Sigmoid colon (tissue), 4 donors: ENCODE measurements around the gene PRODH2.

Experiments
- EP300 ChIP-seq, 4 donors: sonication (generic); formaldehyde crosslinking; IDR thresholded peaks; one replicate each; pipeline ENCODE4 v1.6.1; 2017; ENCODE audit warnings: antibody characterized with exemption in 4 of 4
- POLR2A ChIP-seq, 2 donors: fragments of 450-650 bp; IDR thresholded peaks; one replicate each; pipeline ENCODE4 v1.6.1; 2016; ENCODE audit warnings: antibody characterized with exemption in 2 of 2, mild to moderate bottlenecking in 2 of 2, moderate library complexity in 2 of 2
- POLR2AphosphoS5 ChIP-seq, 4 donors: sonication (generic); formaldehyde crosslinking; IDR thresholded peaks; one replicate each; pipeline ENCODE4 v1.6.1; 2017; ENCODE audit warnings: antibody characterized with exemption in 4 of 4
- TF ChIP-seq, protein P1 (sequence below), 4 experiments: fragments of 450-650 bp in 3 of 4; fragments of 200-600 bp in 1 of 4; IDR thresholded peaks; one replicate each; pipeline ENCODE4 v1.5.1; 2016 to 2019; ENCODE audit warnings: antibody characterized with exemption in 4 of 4, mild to moderate bottlenecking in 3 of 4, moderate library complexity in 2 of 4

DNA sequence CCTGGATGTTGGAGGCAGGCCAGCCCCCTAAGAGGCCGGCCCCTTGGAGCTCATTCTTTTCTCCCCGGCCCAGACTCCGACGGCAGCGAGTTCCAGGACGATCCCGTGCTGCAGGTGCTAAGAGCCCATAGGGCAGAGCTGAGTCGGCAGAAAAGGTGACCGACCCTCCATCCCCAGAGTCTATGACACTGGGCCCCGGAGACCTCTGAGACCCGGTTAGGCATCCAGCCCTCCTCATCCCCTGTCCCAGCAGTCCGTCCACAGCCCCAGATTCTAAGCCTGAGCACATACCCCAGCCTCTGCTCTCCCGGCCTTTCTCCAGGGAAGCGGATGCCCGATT is 44.6 kb downstream of the PRODH2 start:
- TF ChIP-seq, protein P1, sequence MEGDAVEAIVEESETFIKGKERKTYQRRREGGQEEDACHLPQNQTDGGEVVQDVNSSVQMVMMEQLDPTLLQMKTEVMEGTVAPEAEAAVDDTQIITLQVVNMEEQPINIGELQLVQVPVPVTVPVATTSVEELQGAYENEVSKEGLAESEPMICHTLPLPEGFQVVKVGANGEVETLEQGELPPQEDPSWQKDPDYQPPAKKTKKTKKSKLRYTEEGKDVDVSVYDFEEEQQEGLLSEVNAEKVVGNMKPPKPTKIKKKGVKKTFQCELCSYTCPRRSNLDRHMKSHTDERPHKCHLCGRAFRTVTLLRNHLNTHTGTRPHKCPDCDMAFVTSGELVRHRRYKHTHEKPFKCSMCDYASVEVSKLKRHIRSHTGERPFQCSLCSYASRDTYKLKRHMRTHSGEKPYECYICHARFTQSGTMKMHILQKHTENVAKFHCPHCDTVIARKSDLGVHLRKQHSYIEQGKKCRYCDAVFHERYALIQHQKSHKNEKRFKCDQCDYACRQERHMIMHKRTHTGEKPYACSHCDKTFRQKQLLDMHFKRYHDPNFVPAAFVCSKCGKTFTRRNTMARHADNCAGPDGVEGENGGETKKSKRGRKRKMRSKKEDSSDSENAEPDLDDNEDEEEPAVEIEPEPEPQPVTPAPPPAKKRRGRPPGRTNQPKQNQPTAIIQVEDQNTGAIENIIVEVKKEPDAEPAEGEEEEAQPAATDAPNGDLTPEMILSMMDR (IDR thresholded peaks at IDR 0.05) = no peak
- TF ChIP-seq POLR2AphosphoS5 (IDR thresholded peaks at IDR 0.05) = no peak
- no peak for TF ChIP-seq POLR2A (IDR thresholded peaks at IDR 0.05)
- TF ChIP-seq EP300 (IDR thresholded peaks at IDR 0.05) = no peak
